ENCODE measurements around the gene MYOCD. TPM values are rescaled to one million over a fixed set of nuclear protein-coding genes. Genes with fewer than 3 reads are reported as not detected.

Gene MYOCD
- total RNA-seq, 1 experiment from 2014 or later: not detected

GRCh38 chr17:12790249-12791106, 124.8 kb downstream of the MYOCD start:
- H3K27me3 ChIP-seq (ENCODE audit: insufficient read depth, low read length): peaks cover 12% of the 10 kb centered on the region
- TF ChIP-seq EZH2 (IDR thresholded peaks at IDR 0.05) (no peak), ZFX (IDR thresholded peaks at IDR 0.05) (no peak)
- TSS peak; percentile 44 for BruUV-seq (replicated peaks)
- ATAC-seq: peak; percentile 6
- H2AFZ ChIP-seq (ENCODE audit: low read depth, low read length, poor library complexity, severe bottlenecking): no peak overlapping the region
- H3K4me3 ChIP-seq (replicated peaks in 1 of 2; ENCODE audit: low read depth in 1 of 2, low read length in 2 of 2): peak overlapping the region; percentile 62 to 66
- no peaks in the 10 kb centered on the region for H3K36me3 ChIP-seq (ENCODE audit: control insufficient read depth in 1 of 2, insufficient read depth in 2 of 2, low read length in 2 of 2)
- intact Hi-C loops (cut with micrococcal nuclease): no loop called here
- peaks cover 4% of the 10 kb centered on the region; the same call in 1 of the 2 replicates for H3K79me2 ChIP-seq (ENCODE audit: insufficient read depth, low read length)
- peak overlapping the region; percentile 44 for H3K9ac ChIP-seq (ENCODE audit: low read length)
- peaks cover 2 to 15% of the 10 kb centered on the region in 2 experiments; a peak in 1 of 4 replicates for H3K4me1 ChIP-seq (ENCODE audit: control insufficient read depth in 1 of 2, insufficient read depth in 2 of 2, low read length in 2 of 2)
- ChIA-PET RAD21 (ENCODE audit: low non-redundant PET in 1 of 2, low total read pairs in 2 of 2, uncharacterized antibody in 2 of 2, unreplicated experiment in 2 of 2) (no interaction called here), POLR2A (no interaction called here), CTCF (no interaction called here)
- H3K9me2 ChIP-seq (ENCODE audit: insufficient read depth): no peaks in the 10 kb centered on the region
- DNase-seq (ENCODE audit: low read depth, low spot score): no peak
- no peaks in the 10 kb centered on the region for H4K20me1 ChIP-seq (ENCODE audit: insufficient read depth)
- no peaks in the 10 kb centered on the region for H3K9me3 ChIP-seq (ENCODE audit: control insufficient read depth in 1 of 2, insufficient read depth in 1 of 2, low read depth in 1 of 2, low read length in 2 of 2)
- H3K4me2 ChIP-seq (ENCODE audit: low read length): peak overlapping the region; percentile 90
- H3K27ac ChIP-seq (ENCODE audit: low read depth, low read length): no peak overlapping the region; the same call in 1 of the 2 replicates

DNA sequence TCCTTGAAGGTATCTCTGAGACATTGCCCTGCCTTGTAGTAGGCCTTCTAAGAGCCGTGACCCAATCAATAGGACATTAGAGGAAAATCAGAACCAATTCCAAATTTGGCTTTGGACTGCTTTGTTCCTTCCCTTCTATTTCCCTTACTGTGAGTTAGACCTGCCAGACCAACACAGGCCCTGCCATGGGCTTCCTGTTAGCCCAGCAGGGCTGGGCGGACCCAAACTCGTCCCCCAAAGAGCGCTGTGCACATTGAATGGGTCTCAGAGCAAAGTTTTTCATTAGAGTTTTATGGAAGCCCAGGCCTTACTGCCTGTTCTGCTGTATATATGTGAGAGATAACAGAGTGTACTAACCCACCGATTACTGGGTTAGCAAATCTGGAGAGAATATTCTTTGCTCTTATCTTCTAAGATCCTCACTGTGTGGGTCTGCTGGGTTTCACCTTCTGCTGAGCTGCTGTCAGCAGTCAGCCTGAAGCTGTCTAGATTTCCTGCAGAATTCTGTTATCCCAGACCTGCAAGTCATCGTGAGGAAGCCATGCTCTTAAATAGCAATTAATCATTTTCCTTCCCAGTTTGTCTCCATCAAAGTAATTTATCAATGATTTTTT, 129.3 kb downstream of the MYOCD start:
- ATAC-seq: no peak
- ChIA-PET CTCF (no interaction called here), POLR2A (no interaction called here), RAD21 (ENCODE audit: low non-redundant PET in 1 of 2, low total read pairs in 2 of 2, uncharacterized antibody in 2 of 2, unreplicated experiment in 2 of 2) (no interaction called here)
- H3K27ac ChIP-seq (ENCODE audit: low read depth, low read length): no peak overlapping the region
- H3K4me3 ChIP-seq (replicated peaks in 1 of 2; ENCODE audit: low read depth in 1 of 2, low read length in 2 of 2): no peak overlapping the region
- H3K9ac ChIP-seq (ENCODE audit: low read length): no peak overlapping the region
- no peaks in the 10 kb centered on the region for H3K27me3 ChIP-seq (ENCODE audit: insufficient read depth, low read length)
- TF ChIP-seq POLR2AphosphoS5 (IDR thresholded peaks at IDR 0.05; ENCODE audit: low read depth, low read length): no peak
- TF ChIP-seq, protein P1, sequence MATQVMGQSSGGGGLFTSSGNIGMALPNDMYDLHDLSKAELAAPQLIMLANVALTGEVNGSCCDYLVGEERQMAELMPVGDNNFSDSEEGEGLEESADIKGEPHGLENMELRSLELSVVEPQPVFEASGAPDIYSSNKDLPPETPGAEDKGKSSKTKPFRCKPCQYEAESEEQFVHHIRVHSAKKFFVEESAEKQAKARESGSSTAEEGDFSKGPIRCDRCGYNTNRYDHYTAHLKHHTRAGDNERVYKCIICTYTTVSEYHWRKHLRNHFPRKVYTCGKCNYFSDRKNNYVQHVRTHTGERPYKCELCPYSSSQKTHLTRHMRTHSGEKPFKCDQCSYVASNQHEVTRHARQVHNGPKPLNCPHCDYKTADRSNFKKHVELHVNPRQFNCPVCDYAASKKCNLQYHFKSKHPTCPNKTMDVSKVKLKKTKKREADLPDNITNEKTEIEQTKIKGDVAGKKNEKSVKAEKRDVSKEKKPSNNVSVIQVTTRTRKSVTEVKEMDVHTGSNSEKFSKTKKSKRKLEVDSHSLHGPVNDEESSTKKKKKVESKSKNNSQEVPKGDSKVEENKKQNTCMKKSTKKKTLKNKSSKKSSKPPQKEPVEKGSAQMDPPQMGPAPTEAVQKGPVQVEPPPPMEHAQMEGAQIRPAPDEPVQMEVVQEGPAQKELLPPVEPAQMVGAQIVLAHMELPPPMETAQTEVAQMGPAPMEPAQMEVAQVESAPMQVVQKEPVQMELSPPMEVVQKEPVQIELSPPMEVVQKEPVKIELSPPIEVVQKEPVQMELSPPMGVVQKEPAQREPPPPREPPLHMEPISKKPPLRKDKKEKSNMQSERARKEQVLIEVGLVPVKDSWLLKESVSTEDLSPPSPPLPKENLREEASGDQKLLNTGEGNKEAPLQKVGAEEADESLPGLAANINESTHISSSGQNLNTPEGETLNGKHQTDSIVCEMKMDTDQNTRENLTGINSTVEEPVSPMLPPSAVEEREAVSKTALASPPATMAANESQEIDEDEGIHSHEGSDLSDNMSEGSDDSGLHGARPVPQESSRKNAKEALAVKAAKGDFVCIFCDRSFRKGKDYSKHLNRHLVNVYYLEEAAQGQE (IDR thresholded peaks at IDR 0.05; ENCODE audit: low read depth): no peak
- no peak for TF ChIP-seq CEBPB (IDR thresholded peaks at IDR 0.05; ENCODE audit: low read depth)
- no TSS peak for BruUV-seq (replicated peaks)
- no peaks in the 10 kb centered on the region for H3K36me3 ChIP-seq (ENCODE audit: control insufficient read depth in 1 of 2, insufficient read depth in 2 of 2, low read length in 2 of 2)
- H3K4me2 ChIP-seq (ENCODE audit: low read length): no peak overlapping the region
- H4K20me1 ChIP-seq (ENCODE audit: insufficient read depth): no peaks in the 10 kb centered on the region
- peaks cover 2 to 8% of the 10 kb centered on the region in 2 experiments; a peak in 1 of 4 replicates for H3K4me1 ChIP-seq (ENCODE audit: control insufficient read depth in 1 of 2, insufficient read depth in 2 of 2, low read length in 2 of 2)
- H3K9me2 ChIP-seq (ENCODE audit: insufficient read depth): no peaks in the 10 kb centered on the region
- H2AFZ ChIP-seq (ENCODE audit: low read depth, low read length, poor library complexity, severe bottlenecking): no peak overlapping the region
- H3K9me3 ChIP-seq (ENCODE audit: control insufficient read depth in 1 of 2, insufficient read depth in 1 of 2, low read depth in 1 of 2, low read length in 2 of 2): no peaks in the 10 kb centered on the region
- DNase-seq (ENCODE audit: low read depth, low spot score): no peak
- H3K79me2 ChIP-seq (ENCODE audit: insufficient read depth, low read length): peaks cover 4% of the 10 kb centered on the region; the same call in 1 of the 2 replicates
- intact Hi-C loops (cut with micrococcal nuclease): no loop called here
